CD14-positive monocyte (primary cell): ENCODE data around the gene GFPT2. TPM values are rescaled to one million over a fixed set of nuclear protein-coding genes. Genes with fewer than 3 reads are reported as not detected.

ENCODE experiments used
- DNase-seq, 3 donors: peaks; one replicate each; pipeline ENCODE4 v3.0.0-alpha.2; 2011 to 2022
- H2AFZ ChIP-seq: 2 replicates; pipeline ENCODE4 v1.6.0; 2012; ENCODE audit warnings: mild to moderate bottlenecking, low read depth, low read length, inconsistent platforms; ENCODE audit not compliant: insufficient read depth, poor library complexity, severe bottlenecking
- H3K27ac ChIP-seq, 2 donors: 1 replicate in 1 of 2; 2 replicates in 1 of 2; pipeline ENCODE4 v1.5.1; 2012 to 2013; ENCODE audit warnings: low read length in 2 of 2, control low read depth in 1 of 2, inconsistent platforms in 1 of 2, low read depth in 1 of 2, mild to moderate bottlenecking in 1 of 2
- H3K27me3 ChIP-seq, 2 donors: one replicate each; pipeline versions ENCODE4 v1.6.0 to v1.6.1; 2011 to 2013; ENCODE audit warnings: low read length in 2 of 2; ENCODE audit not compliant: control insufficient read depth in 2 of 2, insufficient read depth in 2 of 2
- H3K36me3 ChIP-seq, 2 donors: replicated peaks in 1 of 2; 1 replicate in 1 of 2; 2 replicates in 1 of 2; pipeline versions ENCODE4 v1.5.1 to v1.6.1; 2012 to 2013; ENCODE audit warnings: low read length in 2 of 2, control low read depth in 1 of 2, inconsistent platforms in 1 of 2, mild to moderate bottlenecking in 1 of 2; ENCODE audit not compliant: insufficient read depth in 2 of 2, control insufficient read depth in 1 of 2
- H3K4me1 ChIP-seq, 2 donors: 1 replicate in 1 of 2; 2 replicates in 1 of 2; pipeline versions ENCODE4 v1.5.1 to v1.6.1; 2012 to 2013; ENCODE audit warnings: low read length in 2 of 2, control low read depth in 1 of 2, inconsistent platforms in 1 of 2, mild to moderate bottlenecking in 1 of 2, moderate library complexity in 1 of 2; ENCODE audit not compliant: insufficient read depth in 2 of 2, control insufficient read depth in 1 of 2
- H3K4me2 ChIP-seq: replicated peaks from 2 replicates; pipeline ENCODE3; 2012; ENCODE audit warnings: low read length, moderate library complexity, mild to moderate bottlenecking; ENCODE audit not compliant: poor library complexity, severe bottlenecking; ENCODE audit errors: extremely low read depth
- H3K4me3 ChIP-seq, 3 experiments: fragments of 200-600 bp in 1 of 3; sonication (generic) in 1 of 3; replicated peaks in 1 of 3; 1 replicate in 2 of 3; 2 replicates in 1 of 3; pipeline ENCODE4 v1.5.1; 2011 to 2013; ENCODE audit warnings: low read length in 3 of 3, mild to moderate bottlenecking in 3 of 3, control low read depth in 2 of 3, low read depth in 2 of 3, inconsistent platforms in 1 of 3, moderate library complexity in 1 of 3
- H3K79me2 ChIP-seq: 2 replicates; pipeline ENCODE4 v1.6.0; 2012; ENCODE audit warnings: mild to moderate bottlenecking, control low read depth, inconsistent platforms, low read length, moderate library complexity; ENCODE audit not compliant: insufficient read depth
- H3K9ac ChIP-seq: 2 replicates; pipeline ENCODE4 v1.6.0; 2017; ENCODE audit warnings: low read length, mild to moderate bottlenecking; ENCODE audit not compliant: insufficient read depth, poor library complexity, severe bottlenecking
- H3K9me3 ChIP-seq, 2 donors: replicated peaks in 1 of 2; 1 replicate in 1 of 2; 2 replicates in 1 of 2; pipeline versions ENCODE4 v1.5.1 to v1.6.1; 2012 to 2013; ENCODE audit warnings: low read length in 2 of 2, control low read depth in 1 of 2; ENCODE audit not compliant: control insufficient read depth in 1 of 2, insufficient read depth in 1 of 2
- H4K20me1 ChIP-seq: 2 replicates; pipeline ENCODE4 v1.6.0; 2012; ENCODE audit warnings: mild to moderate bottlenecking, low read length, control low read depth, moderate library complexity; ENCODE audit not compliant: insufficient read depth
- H3K27ac Mint-ChIP-seq, 7 donors: one replicate each; pipeline ENCODE4 v1.8.0; 2020; ENCODE audit warnings: mild to moderate bottlenecking in 7 of 7, mixed read lengths in 7 of 7, moderate library complexity in 6 of 7, inconsistent platforms in 2 of 7
- H3K27me3 Mint-ChIP-seq, 3 donors: one replicate each; pipeline ENCODE4 v1.8.0; 2021 to 2022; ENCODE audit warnings: low read depth in 3 of 3, mild to moderate bottlenecking in 3 of 3, mixed read lengths in 3 of 3, moderate library complexity in 3 of 3, inconsistent platforms in 1 of 3
- H3K36me3 Mint-ChIP-seq, 2 donors: one replicate each; pipeline ENCODE4 v1.8.0; 2020; ENCODE audit warnings: mixed read lengths in 2 of 2, inconsistent platforms in 1 of 2, mild to moderate bottlenecking in 1 of 2
- H3K4me1 Mint-ChIP-seq: one replicate; pipeline ENCODE4 v1.8.0; 2020; ENCODE audit warnings: mild to moderate bottlenecking, mixed read lengths
- H3K4me3 Mint-ChIP-seq, 2 donors: one replicate each; pipeline ENCODE4 v1.8.0; 2020; ENCODE audit warnings: mild to moderate bottlenecking in 2 of 2, mixed read lengths in 2 of 2, moderate library complexity in 1 of 2
- H3K9me3 Mint-ChIP-seq, 7 donors: one replicate each; pipeline ENCODE4 v1.8.0; 2020 to 2022; ENCODE audit warnings: mixed read lengths in 7 of 7, mild to moderate bottlenecking in 6 of 7, moderate library complexity in 6 of 7, inconsistent platforms in 2 of 7
- WGBS: methylation state at CpG from one replicate; pipeline ENCODE4 v1.1.5; 2013; ENCODE audit warnings: missing lambda C conversion rate; ENCODE audit not compliant: insufficient coverage; 5-methylcytosine and 5-hydroxymethylcytosine counted together
- intact Hi-C, 2 donors: fragments of 100-400 bp; cut with micrococcal nuclease; formaldehyde crosslinking; loops; one replicate each; pipeline versions ENCODE4 v1.15.0 to v1.15.1; 2023
- polyA plus RNA-seq, 3 donors: library from polyadenylated mRNA; depleted of rRNA in 1 of 3; unstranded in 2 of 3; stranded (reverse) in 1 of 3; fragments of 300-500 nt in 2 of 3; fragments of >200 nt in 1 of 3; fragmentation: Illumina TruSeq in 2 of 3; gene quantifications; 1 replicate in 2 of 3; 2 replicates in 1 of 3; pipeline ENCODE4 v1.2.3, GENCODE V29; 2012 to 2021
- TF ChIP-seq, protein P1 (sequence below): fragments of 200-600 bp; IDR thresholded peaks from one replicate; pipeline ENCODE4 v1.8.0; 2022; ENCODE audit warnings: antibody characterized with exemption, mild to moderate bottlenecking

The GFPT2 gene
- polyA plus RNA-seq, 3 donors = not detected

DNA sequence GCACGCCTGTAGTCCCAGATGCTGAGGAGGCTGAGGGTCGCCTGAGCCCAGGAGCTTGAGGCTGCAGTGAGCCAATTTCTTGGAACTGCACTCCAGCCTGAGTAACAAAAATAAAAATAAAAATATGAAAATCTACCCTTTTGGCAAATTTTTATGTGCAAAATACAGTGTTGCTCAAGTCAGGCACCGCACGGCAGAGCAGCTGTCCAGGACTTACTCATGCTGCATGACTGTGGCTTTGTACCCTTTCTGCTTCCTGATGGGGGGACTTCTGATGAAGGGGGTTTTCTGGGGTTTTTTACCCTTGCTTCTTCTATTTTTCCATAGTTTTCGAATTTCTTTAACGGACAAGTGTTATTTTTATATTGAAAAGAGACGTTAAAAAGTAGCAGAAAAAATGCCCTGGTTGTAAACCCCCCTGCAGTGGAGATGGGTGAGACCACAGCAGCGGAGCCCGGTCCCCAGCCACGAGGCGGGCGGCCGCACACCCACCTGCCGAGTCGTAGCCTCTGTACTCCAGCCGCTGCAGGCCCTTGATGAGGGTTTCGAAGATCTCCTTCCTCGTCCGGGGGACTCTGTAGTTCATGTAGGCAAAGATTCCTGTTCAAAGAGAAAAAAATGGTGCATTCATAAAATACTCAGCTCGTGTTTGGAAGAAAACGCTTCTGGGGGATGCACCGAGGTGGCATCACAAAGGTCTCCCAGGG is 15.0 kb downstream of the GFPT2 start:
- intact Hi-C loops = no loop called here
- Histone ChIP-seq H3K9ac (no peak overlapping the region), H3K36me3 (no peaks in the 10 kb centered on the region), H3K27ac (no peak overlapping the region), H3K4me2 (no peak overlapping the region), H2AFZ (no peak overlapping the region), H3K27me3 (peaks cover 0 to 4% of the 10 kb centered on the region in 2 donors), H3K79me2 (no peaks in the 10 kb centered on the region), H4K20me1 (no peaks in the 10 kb centered on the region), H3K9me3 (no peaks in the 10 kb centered on the region), H3K4me1 (no peaks in the 10 kb centered on the region), H3K4me3 (no peak overlapping the region)
- TF ChIP-seq, protein P1, sequence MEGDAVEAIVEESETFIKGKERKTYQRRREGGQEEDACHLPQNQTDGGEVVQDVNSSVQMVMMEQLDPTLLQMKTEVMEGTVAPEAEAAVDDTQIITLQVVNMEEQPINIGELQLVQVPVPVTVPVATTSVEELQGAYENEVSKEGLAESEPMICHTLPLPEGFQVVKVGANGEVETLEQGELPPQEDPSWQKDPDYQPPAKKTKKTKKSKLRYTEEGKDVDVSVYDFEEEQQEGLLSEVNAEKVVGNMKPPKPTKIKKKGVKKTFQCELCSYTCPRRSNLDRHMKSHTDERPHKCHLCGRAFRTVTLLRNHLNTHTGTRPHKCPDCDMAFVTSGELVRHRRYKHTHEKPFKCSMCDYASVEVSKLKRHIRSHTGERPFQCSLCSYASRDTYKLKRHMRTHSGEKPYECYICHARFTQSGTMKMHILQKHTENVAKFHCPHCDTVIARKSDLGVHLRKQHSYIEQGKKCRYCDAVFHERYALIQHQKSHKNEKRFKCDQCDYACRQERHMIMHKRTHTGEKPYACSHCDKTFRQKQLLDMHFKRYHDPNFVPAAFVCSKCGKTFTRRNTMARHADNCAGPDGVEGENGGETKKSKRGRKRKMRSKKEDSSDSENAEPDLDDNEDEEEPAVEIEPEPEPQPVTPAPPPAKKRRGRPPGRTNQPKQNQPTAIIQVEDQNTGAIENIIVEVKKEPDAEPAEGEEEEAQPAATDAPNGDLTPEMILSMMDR = no peak
- Mint-ChIP-seq H3K27ac (peak overlapping the region in 1 of 7 donors; percentile 40), H3K36me3 (no peaks in the 10 kb centered on the region), H3K27me3 (peaks cover 12 to 30% (median 18%) of the 10 kb centered on the region in 3 donors), H3K4me1 (no peaks in the 10 kb centered on the region), H3K4me3 (no peak overlapping the region), H3K9me3 (peaks cover 0 to 8% (median 0%) of the 10 kb centered on the region in 7 donors)
- DNase-seq = no peak
- WGBS = 95% methylated on average over 14 of the region's 22 CpGs

DNA sequence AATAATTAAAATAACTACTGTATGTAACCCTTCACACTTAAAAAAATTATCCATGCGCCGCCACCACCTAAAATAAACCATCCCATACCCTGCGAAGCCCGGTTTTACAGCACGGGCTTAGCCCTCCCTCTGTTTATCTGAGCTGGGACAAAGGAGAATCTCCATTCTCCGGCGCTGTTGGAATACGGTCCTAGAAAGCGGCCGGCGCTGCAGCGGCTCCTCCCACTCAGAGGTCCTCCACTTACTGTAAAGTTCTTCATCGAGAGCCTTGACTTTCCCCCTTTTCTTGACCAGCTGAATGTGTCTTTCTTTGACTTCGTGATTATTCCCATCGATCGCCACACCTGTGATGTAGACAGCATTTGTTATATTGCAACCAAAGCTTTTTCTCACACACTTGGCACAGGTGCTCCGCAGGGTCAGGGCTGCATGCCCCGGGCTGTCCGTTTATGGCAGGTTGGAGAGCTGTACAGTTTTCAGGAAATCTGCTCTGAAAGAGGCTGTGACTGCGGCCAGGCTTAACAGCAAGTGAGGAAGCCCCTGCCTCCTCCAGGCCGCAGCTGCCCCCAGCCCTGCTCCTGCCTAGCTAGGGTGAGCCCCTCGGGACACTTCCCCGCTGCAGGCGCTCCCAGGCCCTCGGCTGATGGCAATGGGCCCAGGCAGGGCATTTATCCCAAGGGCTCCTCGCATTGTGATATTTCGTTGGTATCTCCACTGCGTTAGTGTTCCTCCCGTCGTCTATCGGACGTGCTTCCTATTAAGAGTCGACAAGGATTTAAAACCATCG is 16.7 kb downstream of the GFPT2 start:
- no peaks in the 10 kb centered on the region for H3K79me2 ChIP-seq
- 94% methylated on average over 31 of the region's 34 CpGs for WGBS
- intact Hi-C loops = no loop called here
- H3K36me3 ChIP-seq = no peaks in the 10 kb centered on the region
- Mint-ChIP-seq H3K27me3 (peaks cover 22 to 29% (median 26%) of the 10 kb centered on the region in 3 donors), H3K4me3 (no peak overlapping the region), H3K27ac (no peak overlapping the region), H3K4me1 (no peaks in the 10 kb centered on the region), H3K36me3 (no peaks in the 10 kb centered on the region), H3K9me3 (peaks cover 0 to 6% (median 0%) of the 10 kb centered on the region in 7 donors)
- no peaks in the 10 kb centered on the region for H3K9me3 ChIP-seq
- no peak for DNase-seq
- peaks cover 0 to 5% of the 10 kb centered on the region in 2 donors for H3K27me3 ChIP-seq
- H3K4me1 ChIP-seq = no peaks in the 10 kb centered on the region
- H3K9ac ChIP-seq = no peak overlapping the region
- TF ChIP-seq, protein P1 = no peak
- no peak overlapping the region for H2AFZ ChIP-seq
- H3K4me3 ChIP-seq = no peak overlapping the region
- H3K27ac ChIP-seq = no peak overlapping the region
- H4K20me1 ChIP-seq = no peaks in the 10 kb centered on the region
- no peak overlapping the region for H3K4me2 ChIP-seq
